H1 (cell line): ENCODE data around the gene CAMK2D. TPM values are rescaled to one million over a fixed set of nuclear protein-coding genes. Genes with fewer than 3 reads are reported as not detected.
A peak's percentile ranks its signal among the peaks of the same experiment; 100 is the strongest.

ENCODE experiments used
- ASH2L ChIP-seq: fragments of 200-600, 300-600 bp; sonication (generic); IDR thresholded peaks from one replicate; pipeline ENCODE4 v1.7.1; 2017; ENCODE audit warnings: low read length
- BACH1 ChIP-seq: IDR thresholded peaks from 2 replicates; pipeline ENCODE4 v1.6.1; 2012; ENCODE audit warnings: low read length, improper control_type of control experiment
- CBX8 ChIP-seq: fragments of 300-800, 300-1000 bp; sonication (generic); IDR thresholded peaks from 2 replicates; pipeline ENCODE4 v1.7.1; 2016; ENCODE audit warnings: low read depth, low read length, borderline replicate concordance
- GTF2F1 ChIP-seq: IDR thresholded peaks from 2 replicates; pipeline ENCODE4 v1.6.1; 2012; ENCODE audit warnings: low read depth, low read length, improper control_type of control experiment, borderline replicate concordance
- JUND ChIP-seq: IDR thresholded peaks from 2 replicates; pipeline ENCODE4 v1.6.1; 2011; ENCODE audit warnings: mild to moderate bottlenecking, improper control_type of control experiment, low read length
- KDM5A ChIP-seq: fragments of 200-600 bp; IDR thresholded peaks from 2 replicates; pipeline ENCODE4 v1.7.1; 2012; ENCODE audit warnings: mild to moderate bottlenecking, low read length, inconsistent platforms, mixed read lengths
- MAX ChIP-seq: IDR thresholded peaks from 2 replicates; pipeline ENCODE4 v1.6.1; 2012; ENCODE audit warnings: inconsistent platforms
- NRF1 ChIP-seq: IDR thresholded peaks from 2 replicates; pipeline ENCODE4 v1.6.1; 2011; ENCODE audit warnings: mild to moderate bottlenecking, low read depth, low read length, improper control_type of control experiment
- POLR2AphosphoS5 ChIP-seq: IDR thresholded peaks from 2 replicates; pipeline ENCODE4 v1.6.1; 2011; ENCODE audit warnings: low read depth, low read length
- RAD21 ChIP-seq, 2 experiments: IDR thresholded peaks in 1 of 2; conservative IDR thresholded peaks in 1 of 2; 2 replicates each; pipeline ENCODE4 v1.6.1; 2011; ENCODE audit warnings: low read depth in 2 of 2, low read length in 2 of 2, improper control_type of control experiment in 1 of 2, inconsistent platforms in 1 of 2, mild to moderate bottlenecking in 1 of 2, moderate library complexity in 1 of 2
- RBBP5 ChIP-seq: IDR thresholded peaks from 2 replicates; pipeline ENCODE4 v1.7.1; 2012; ENCODE audit warnings: low read depth, mild to moderate bottlenecking, inconsistent platforms, low read length, moderate library complexity, borderline replicate concordance
- RNF2 ChIP-seq: fragments of 200-900, 300-1000 bp; sonication (generic); IDR thresholded peaks from 2 replicates; pipeline ENCODE4 v1.7.1; 2016; ENCODE audit warnings: borderline replicate concordance, low read depth, mild to moderate bottlenecking, antibody characterized with exemption, low read length; ENCODE audit not compliant: poor library complexity, severe bottlenecking; ENCODE audit errors: missing control alignments
- SIX5 ChIP-seq: IDR thresholded peaks from 2 replicates; pipeline ENCODE4 v1.6.1; 2011; ENCODE audit warnings: mild to moderate bottlenecking, low read depth, low read length
- polyA plus RNA-seq, 7 experiments: library from polyadenylated mRNA; depleted of rRNA in 3 of 7; stranded (reverse) in 5 of 7; unstranded in 2 of 7; fragments of >200 nt in 5 of 7; fragments of 200-250 nt in 2 of 7; gene quantifications; 1 replicate in 5 of 7; 2 replicates in 1 of 7; 4 replicates in 1 of 7; pipeline versions ENCODE4 v1.2.1 to v1.2.3, GENCODE V29; 2011 to 2013; ENCODE audit warnings: missing spikeins in 2 of 7, mixed read lengths in 2 of 7
- total RNA-seq: library from RNA; stranded (reverse); fragmentation: NEBNext Ultra II Directional; extraction: Animal tissue kit (Norgen Biotek cat#: 25700); gene quantifications from 2 replicates; pipeline ENCODE4 v1.2.1, GENCODE V29; 2021

CAMK2D gene
- total and polyA plus RNA-seq, 2 of the 8 experiments (the other 6 are each of a cell fraction or from before 2014, with no cell fraction given), result 3.2 to 7.0 TPM

- TF ChIP-seq RAD21 (IDR thresholded peaks at IDR 0.05 in 1 of 2, conservative IDR thresholded peaks at IDR 0.05 in 1 of 2; ENCODE audit: low read depth in 2 of 2, low read length in 2 of 2) (no peak), JUND (no peak), BACH1 (no peak), CBX8 (no peak), RBBP5 (no peak; the same call in none of the 2 replicates), SIX5 (no peak), GTF2F1 (no peak), ASH2L (peak; percentile 70), NRF1 (no peak), MAX (peak; percentile 45; the same call in 1 of the 2 replicates), KDM5A (no peak), RNF2 (no peak), POLR2AphosphoS5 (0 out of 2 replicates have a peak, but pooled peaks have one; percentile 16)
These were observed 531 bp downstream of the CAMK2D start (continued) for GRCh38 chr4:113760795-113761619.
